ENCODE measurements around the gene MTOR.
A peak's percentile ranks its signal among the peaks of the same experiment; 100 is the strongest.

The MTOR gene

GRCh38 chr1:11059155-11059967 is 203.0 kb downstream of the MTOR start:
- DNase-seq = peak in 1 of 2 experiments; percentile 62

- peak in 1 of 2 experiments; percentile 36 for DNase-seq
Observed at GRCh38 chr1:11058595-11059154, 203.7 kb downstream of the MTOR start.

- no peak for DNase-seq
Observed at GRCh38 chr1:11058026-11058425, 204.3 kb downstream of the MTOR start.

GRCh38 chr1:11057477-11057876 is 204.9 kb downstream of the MTOR start:
- DNase-seq = no peak
